CD14-positive monocyte (primary cell): ENCODE data around the gene MST1. TPM values are rescaled to one million over a fixed set of nuclear protein-coding genes. Genes with fewer than 3 reads are reported as not detected.

ENCODE experiments used
- DNase-seq, 3 donors: peaks; one replicate each; pipeline ENCODE4 v3.0.0-alpha.2; 2011 to 2022
- H2AFZ ChIP-seq: 2 replicates; pipeline ENCODE4 v1.6.0; 2012; ENCODE audit warnings: mild to moderate bottlenecking, low read depth, low read length, inconsistent platforms; ENCODE audit not compliant: insufficient read depth, poor library complexity, severe bottlenecking
- H3K27ac ChIP-seq, 2 donors: 1 replicate in 1 of 2; 2 replicates in 1 of 2; pipeline ENCODE4 v1.5.1; 2012 to 2013; ENCODE audit warnings: low read length in 2 of 2, control low read depth in 1 of 2, inconsistent platforms in 1 of 2, low read depth in 1 of 2, mild to moderate bottlenecking in 1 of 2
- H3K27me3 ChIP-seq, 2 donors: one replicate each; pipeline versions ENCODE4 v1.6.0 to v1.6.1; 2011 to 2013; ENCODE audit warnings: low read length in 2 of 2; ENCODE audit not compliant: control insufficient read depth in 2 of 2, insufficient read depth in 2 of 2
- H3K36me3 ChIP-seq, 2 donors: replicated peaks in 1 of 2; 1 replicate in 1 of 2; 2 replicates in 1 of 2; pipeline versions ENCODE4 v1.5.1 to v1.6.1; 2012 to 2013; ENCODE audit warnings: low read length in 2 of 2, control low read depth in 1 of 2, inconsistent platforms in 1 of 2, mild to moderate bottlenecking in 1 of 2; ENCODE audit not compliant: insufficient read depth in 2 of 2, control insufficient read depth in 1 of 2
- H3K4me1 ChIP-seq, 2 donors: 1 replicate in 1 of 2; 2 replicates in 1 of 2; pipeline versions ENCODE4 v1.5.1 to v1.6.1; 2012 to 2013; ENCODE audit warnings: low read length in 2 of 2, control low read depth in 1 of 2, inconsistent platforms in 1 of 2, mild to moderate bottlenecking in 1 of 2, moderate library complexity in 1 of 2; ENCODE audit not compliant: insufficient read depth in 2 of 2, control insufficient read depth in 1 of 2
- H3K4me2 ChIP-seq: replicated peaks from 2 replicates; pipeline ENCODE3; 2012; ENCODE audit warnings: low read length, moderate library complexity, mild to moderate bottlenecking; ENCODE audit not compliant: poor library complexity, severe bottlenecking; ENCODE audit errors: extremely low read depth
- H3K4me3 ChIP-seq, 3 experiments: fragments of 200-600 bp in 1 of 3; sonication (generic) in 1 of 3; replicated peaks in 1 of 3; 1 replicate in 2 of 3; 2 replicates in 1 of 3; pipeline ENCODE4 v1.5.1; 2011 to 2013; ENCODE audit warnings: low read length in 3 of 3, mild to moderate bottlenecking in 3 of 3, control low read depth in 2 of 3, low read depth in 2 of 3, inconsistent platforms in 1 of 3, moderate library complexity in 1 of 3
- H3K79me2 ChIP-seq: 2 replicates; pipeline ENCODE4 v1.6.0; 2012; ENCODE audit warnings: mild to moderate bottlenecking, control low read depth, inconsistent platforms, low read length, moderate library complexity; ENCODE audit not compliant: insufficient read depth
- H3K9ac ChIP-seq: 2 replicates; pipeline ENCODE4 v1.6.0; 2017; ENCODE audit warnings: low read length, mild to moderate bottlenecking; ENCODE audit not compliant: insufficient read depth, poor library complexity, severe bottlenecking
- H3K9me3 ChIP-seq, 2 donors: replicated peaks in 1 of 2; 1 replicate in 1 of 2; 2 replicates in 1 of 2; pipeline versions ENCODE4 v1.5.1 to v1.6.1; 2012 to 2013; ENCODE audit warnings: low read length in 2 of 2, control low read depth in 1 of 2; ENCODE audit not compliant: control insufficient read depth in 1 of 2, insufficient read depth in 1 of 2
- H4K20me1 ChIP-seq: 2 replicates; pipeline ENCODE4 v1.6.0; 2012; ENCODE audit warnings: mild to moderate bottlenecking, low read length, control low read depth, moderate library complexity; ENCODE audit not compliant: insufficient read depth
- H3K27ac Mint-ChIP-seq, 7 donors: one replicate each; pipeline ENCODE4 v1.8.0; 2020; ENCODE audit warnings: mild to moderate bottlenecking in 7 of 7, mixed read lengths in 7 of 7, moderate library complexity in 6 of 7, inconsistent platforms in 2 of 7
- H3K27me3 Mint-ChIP-seq, 3 donors: one replicate each; pipeline ENCODE4 v1.8.0; 2021 to 2022; ENCODE audit warnings: low read depth in 3 of 3, mild to moderate bottlenecking in 3 of 3, mixed read lengths in 3 of 3, moderate library complexity in 3 of 3, inconsistent platforms in 1 of 3
- H3K36me3 Mint-ChIP-seq, 2 donors: one replicate each; pipeline ENCODE4 v1.8.0; 2020; ENCODE audit warnings: mixed read lengths in 2 of 2, inconsistent platforms in 1 of 2, mild to moderate bottlenecking in 1 of 2
- H3K4me1 Mint-ChIP-seq: one replicate; pipeline ENCODE4 v1.8.0; 2020; ENCODE audit warnings: mild to moderate bottlenecking, mixed read lengths
- H3K4me3 Mint-ChIP-seq, 2 donors: one replicate each; pipeline ENCODE4 v1.8.0; 2020; ENCODE audit warnings: mild to moderate bottlenecking in 2 of 2, mixed read lengths in 2 of 2, moderate library complexity in 1 of 2
- H3K9me3 Mint-ChIP-seq, 7 donors: one replicate each; pipeline ENCODE4 v1.8.0; 2020 to 2022; ENCODE audit warnings: mixed read lengths in 7 of 7, mild to moderate bottlenecking in 6 of 7, moderate library complexity in 6 of 7, inconsistent platforms in 2 of 7
- CTCF ChIP-seq: fragments of 200-600 bp; IDR thresholded peaks from one replicate; pipeline ENCODE4 v1.8.0; 2022; ENCODE audit warnings: antibody characterized with exemption, mild to moderate bottlenecking
- WGBS: methylation state at CpG from one replicate; pipeline ENCODE4 v1.1.5; 2013; ENCODE audit warnings: missing lambda C conversion rate; ENCODE audit not compliant: insufficient coverage; 5-methylcytosine and 5-hydroxymethylcytosine counted together
- intact Hi-C, 2 donors: fragments of 100-400 bp; cut with micrococcal nuclease; formaldehyde crosslinking; loops; one replicate each; pipeline versions ENCODE4 v1.15.0 to v1.15.1; 2023
- polyA plus RNA-seq, 3 donors: library from polyadenylated mRNA; depleted of rRNA in 1 of 3; unstranded in 2 of 3; stranded (reverse) in 1 of 3; fragments of 300-500 nt in 2 of 3; fragments of >200 nt in 1 of 3; fragmentation: Illumina TruSeq in 2 of 3; gene quantifications; 1 replicate in 2 of 3; 2 replicates in 1 of 3; pipeline ENCODE4 v1.2.3, GENCODE V29; 2012 to 2021

The MST1 gene
- polyA plus RNA-seq, 3 donors, result 0.28 to 17.8 TPM; not detected in 1

GRCh38 chr3:49639551-49639950, 49.7 kb downstream of the MST1 start:
- intact Hi-C loops, result no loop called here
- H3K27me3 Mint-ChIP-seq, result peaks cover 4 to 8% (median 4%) of the 10 kb centered on the region in 3 donors

GRCh38 chr3:49638445-49638844, 50.8 kb downstream of the MST1 start:
- Mint-ChIP-seq H3K27me3 (peaks cover 4 to 9% (median 8%) of the 10 kb centered on the region in 3 donors), H3K9me3 (peaks cover 0 to 2% (median 0%) of the 10 kb centered on the region in 7 donors), H3K4me3 (no peak overlapping the region), H3K36me3 (no peaks in the 10 kb centered on the region), H3K27ac (no peak overlapping the region), H3K4me1 (peaks cover 3% of the 10 kb centered on the region)
- Histone ChIP-seq H3K27me3 (no peaks in the 10 kb centered on the region), H3K27ac (no peak overlapping the region), H3K79me2 (no peaks in the 10 kb centered on the region), H4K20me1 (no peaks in the 10 kb centered on the region), H3K4me3 (no peak overlapping the region), H3K9me3 (no peaks in the 10 kb centered on the region), H3K9ac (no peak overlapping the region), H3K4me1 (no peaks in the 10 kb centered on the region), H2AFZ (no peak overlapping the region), H3K4me2 (no peak overlapping the region), H3K36me3 (no peaks in the 10 kb centered on the region)
- TF ChIP-seq CTCF, result no peak
- 40% methylated on average over 3 of the region's 8 CpGs for WGBS
- DNase-seq, result no peak
- intact Hi-C loops, result no loop called here

More at GRCh38 chr3:49639551-49639950, 49.7 kb downstream of the MST1 start:
- H3K36me3 Mint-ChIP-seq, result no peaks in the 10 kb centered on the region
- H3K27ac Mint-ChIP-seq, result no peak overlapping the region
- TF ChIP-seq CTCF, result no peak
- Histone ChIP-seq H3K79me2 (no peaks in the 10 kb centered on the region), H3K4me2 (no peak overlapping the region), H2AFZ (no peak overlapping the region), H3K9ac (no peak overlapping the region), H3K4me1 (no peaks in the 10 kb centered on the region), H3K4me3 (no peak overlapping the region), H4K20me1 (no peaks in the 10 kb centered on the region), H3K36me3 (no peaks in the 10 kb centered on the region), H3K9me3 (no peaks in the 10 kb centered on the region), H3K27me3 (no peaks in the 10 kb centered on the region), H3K27ac (no peak overlapping the region)
- H3K4me1 Mint-ChIP-seq, result peaks cover 3% of the 10 kb centered on the region
- DNase-seq, result no peak
- WGBS, result 92% methylated on average over 2 of the region's 2 CpGs
- no peak overlapping the region for H3K4me3 Mint-ChIP-seq
- H3K9me3 Mint-ChIP-seq, result peaks cover 0 to 2% (median 0%) of the 10 kb centered on the region in 7 donors
